Psoas muscle (tissue), 8 donors: Measurements from ENCODE around the gene TLR8. TPM values are rescaled to one million over a fixed set of nuclear protein-coding genes. Genes with fewer than 3 reads are reported as not detected.

ENCODE experiments used
- ATAC-seq, 4 donors: fragments of 200-7000 bp; cut with Tn5 transposase; one replicate each; pipeline ENCODE4 v1.9.1; 2020; ENCODE audit warnings: moderate library complexity in 3 of 4, mild to moderate bottlenecking in 2 of 4
- DNase-seq, 2 donors: peaks; one replicate each; pipeline ENCODE4 v3.0.0-alpha.2; 2020
- H3K27ac ChIP-seq: fragments of 200-600 bp; one replicate; pipeline ENCODE4 v1.8.0; 2022
- H3K27me3 ChIP-seq, 3 donors: fragments of 200-600 bp in 1 of 3; one replicate each; pipeline versions ENCODE4 v1.6.1 to v1.8.0; 2013 to 2022; ENCODE audit warnings: low read length in 2 of 3, mild to moderate bottlenecking in 2 of 3, moderate library complexity in 1 of 3; ENCODE audit not compliant: insufficient read depth in 3 of 3
- H3K36me3 ChIP-seq, 2 donors: fragments of 200-600 bp in 1 of 2; one replicate each; pipeline versions ENCODE4 v1.6.1 to v1.8.0; 2013 to 2022; ENCODE audit warnings: low read depth in 1 of 2, mild to moderate bottlenecking in 1 of 2, moderate library complexity in 1 of 2; ENCODE audit not compliant: insufficient read depth in 1 of 2
- H3K4me1 ChIP-seq: fragments of 200-600 bp; one replicate; pipeline ENCODE4 v1.8.0; 2022
- H3K4me3 ChIP-seq: fragments of 200-600 bp; one replicate; pipeline ENCODE4 v1.8.0; 2022; ENCODE audit warnings: mild to moderate bottlenecking
- H3K9me3 ChIP-seq: fragments of 200-600 bp; one replicate; pipeline ENCODE4 v1.8.0; 2022
- CTCF ChIP-seq: fragments of 200-600 bp; IDR thresholded peaks from one replicate; pipeline ENCODE4 v1.8.0; 2022; ENCODE audit warnings: antibody characterized with exemption
- WGBS, 3 donors: extraction: QIAGEN DNeasy Blood & Tissue Kit; methylation state at CpG; one replicate each; pipeline versions ENCODE4 v1.1.6 to v1.1.7; 2013; 5-methylcytosine and 5-hydroxymethylcytosine counted together
- intact Hi-C, 2 donors: fragments of 100-400 bp; cut with DNase I; formaldehyde crosslinking; loops; one replicate each; pipeline versions ENCODE4 v1.11.0 to v1.14.2; 2022
- polyA plus RNA-seq, 3 donors: library from polyadenylated mRNA; stranded (reverse); fragments of 200-250 nt; gene quantifications; one replicate each; pipeline ENCODE4 v1.2.3, GENCODE V29; 2013
- total RNA-seq, 4 donors: library from RNA; stranded (reverse); fragmentation: NEBNext Ultra II Directional in 2 of 4; extraction: Animal tissue kit (Norgen Biotek cat#: 25700) in 2 of 4; gene quantifications; one replicate each; pipeline versions ENCODE4 v1.2.1 to v1.2.4, GENCODE V29; 2021 to 2023
- donor health status: healthy with polysubstance abuse.
- donor health status: DM: no; HTN: no; CAD: no; lungs with moderate emphysema.
- donor health status: Bipolar disorder and iron deficiency.
- donor health status: healthy.
- donor health status: DM: yes; HTN: yes; CAD: no.
- donor health status: DM: no; HTN: no; CAD: no.
- donor health status: DM: no; HTN: no; CAD: no.
- donor health status: DM: yes; HTN: yes; CAD: no.

Gene TLR8
- total and polyA plus RNA-seq, 7 donors: 0.06 to 0.57 (median 0.36) TPM

- H3K4me3 ChIP-seq: no peak overlapping the region
- H3K27ac ChIP-seq: no peak overlapping the region
- DNase-seq (no peak), ATAC-seq (no peak)
- no peaks in the 10 kb centered on the region for H3K4me1 ChIP-seq
- TF ChIP-seq CTCF: no peak
- no peaks in the 10 kb centered on the region for H3K36me3 ChIP-seq
- intact Hi-C loops: no loop called here
- H3K9me3 ChIP-seq: no peaks in the 10 kb centered on the region
- WGBS, 3 donors: 40 to 56% (median 51%) methylated on average over 7 of the region's 7 CpGs
- H3K27me3 ChIP-seq: peaks cover 0 to 5% (median 0%) of the 10 kb centered on the region in 3 donors
Observed at GRCh38 chrX:12899506-12899905, 6.9 kb upstream of the TLR8 start.

- intact Hi-C loops: no loop called here
- WGBS, 3 donors: 14 to 20% (median 17%) methylated on average over 10 of the region's 10 CpGs
- no peaks in the 10 kb centered on the region for H3K4me1 ChIP-seq
- no peak overlapping the region for H3K27ac ChIP-seq
- no peaks in the 10 kb centered on the region for H3K9me3 ChIP-seq
- ATAC-seq: no peak
- DNase-seq: peak; percentile 46 to 59
- H3K4me3 ChIP-seq: no peak overlapping the region
- H3K27me3 ChIP-seq: peaks cover 0 to 5% (median 0%) of the 10 kb centered on the region in 3 donors
- no peaks in the 10 kb centered on the region for H3K36me3 ChIP-seq
- TF ChIP-seq CTCF: peak; percentile 53
Observed at GRCh38 chrX:12901486-12901885, 4.9 kb upstream of the TLR8 start.

- WGBS, 3 donors: 57 to 66% (median 59%) methylated on average over 8 of the region's 8 CpGs
- intact Hi-C loops: no loop called here
- H3K27ac ChIP-seq: no peak overlapping the region
- no peak for TF ChIP-seq CTCF
- ATAC-seq (no peak), DNase-seq (no peak)
- no peaks in the 10 kb centered on the region for H3K27me3 ChIP-seq
- no peaks in the 10 kb centered on the region for H3K4me1 ChIP-seq
- no peaks in the 10 kb centered on the region for H3K36me3 ChIP-seq
- no peaks in the 10 kb centered on the region for H3K9me3 ChIP-seq
- no peak overlapping the region for H3K4me3 ChIP-seq
Observed at GRCh38 chrX:12903646-12904045, 2.8 kb upstream of the TLR8 start.

- WGBS, 3 donors: 45 to 59% (median 56%) methylated on average over 10 of the region's 10 CpGs
- Histone ChIP-seq H3K27ac (no peak overlapping the region), H3K36me3 (no peaks in the 10 kb centered on the region), H3K4me1 (no peaks in the 10 kb centered on the region), H3K9me3 (no peaks in the 10 kb centered on the region), H3K4me3 (no peak overlapping the region), H3K27me3 (peaks cover 0 to 6% (median 0%) of the 10 kb centered on the region in 3 donors)
- ATAC-seq: no peak
- TF ChIP-seq CTCF: no peak
- DNase-seq: no peak
- intact Hi-C loops: no loop called here
Observed at GRCh38 chrX:12910423-12911121, 4.2 kb downstream of the TLR8 start.

GRCh38 chrX:12911122-12911470 is 4.7 kb downstream of the TLR8 start:
- no peak for TF ChIP-seq CTCF
- peaks cover 0 to 8% (median 0%) of the 10 kb centered on the region in 3 donors for H3K27me3 ChIP-seq
- intact Hi-C loops: no loop called here
- H3K4me3 ChIP-seq: no peak overlapping the region
- DNase-seq (no peak), ATAC-seq (no peak)
- H3K9me3 ChIP-seq: no peaks in the 10 kb centered on the region
- H3K4me1 ChIP-seq: no peaks in the 10 kb centered on the region
- 66 to 87% (median 86%) methylated on average over 2 of the region's 2 CpGs for WGBS, 3 donors
- H3K36me3 ChIP-seq: no peaks in the 10 kb centered on the region
- no peak overlapping the region for H3K27ac ChIP-seq
